ENCODE data around the gene ATXN7. TPM values are rescaled to one million over a fixed set of nuclear protein-coding genes. Genes with fewer than 3 reads are reported as not detected.

Gene ATXN7
- total RNA-seq, 4 donors from 2014 or later: 21.4 to 88.6 (median 36.1) TPM

- no peak overlapping the region for H3K4me3 ChIP-seq (ENCODE audit: low read depth, poor library complexity, severe bottlenecking)
- TF ChIP-seq CTCF (IDR thresholded peaks at IDR 0.05) (no peak), POLR2A (IDR thresholded peaks at IDR 0.05) (no peak)
- WGBS, 2 donors: 80 to 89% methylated on average over 9 of the region's 9 CpGs
- intact Hi-C loops (cut with DNase I; ENCODE audit: low total_unique reads): no loop called here
- no peak for DNase-seq (ENCODE audit: low spot score in 2 of 2)
Measured at GRCh38 chr3:64000453-64001055, 136.9 kb downstream of the ATXN7 start.

GRCh38 chr3:64002233-64002632, 138.6 kb downstream of the ATXN7 start:
- 90 to 96% methylated on average over 4 of the region's 4 CpGs for WGBS, 2 donors
- no peak overlapping the region for H3K4me3 ChIP-seq (ENCODE audit: low read depth, poor library complexity, severe bottlenecking)
- no peak for DNase-seq (ENCODE audit: low spot score in 2 of 2)
- intact Hi-C loops (cut with DNase I; ENCODE audit: low total_unique reads): no loop called here
- TF ChIP-seq POLR2A (IDR thresholded peaks at IDR 0.05): no peak

GRCh38 chr3:64003589-64003988, 139.9 kb downstream of the ATXN7 start:
- intact Hi-C loops (cut with DNase I; ENCODE audit: low total_unique reads): no loop called here
- TF ChIP-seq POLR2A (IDR thresholded peaks at IDR 0.05): no peak
- TF ChIP-seq CTCF (IDR thresholded peaks at IDR 0.05): no peak
- no peak overlapping the region for H3K4me3 ChIP-seq (ENCODE audit: low read depth, poor library complexity, severe bottlenecking)
- WGBS, 2 donors: 82% methylated on average over 2 of the region's 2 CpGs
- DNase-seq (ENCODE audit: low spot score in 2 of 2): no peak

GRCh38 chr3:64008017-64008416, 144.3 kb downstream of the ATXN7 start:
- DNase-seq (ENCODE audit: low spot score in 2 of 2): no peak
- H3K4me3 ChIP-seq (ENCODE audit: low read depth, poor library complexity, severe bottlenecking): no peak overlapping the region
- TF ChIP-seq CTCF (IDR thresholded peaks at IDR 0.05) (no peak), POLR2A (IDR thresholded peaks at IDR 0.05) (no peak)
- intact Hi-C loops (cut with DNase I; ENCODE audit: low total_unique reads): no loop called here
- WGBS, 2 donors: 73 to 76% methylated on average over 2 of the region's 2 CpGs

- WGBS, 2 donors: 53 to 59% methylated on average over 7 of the region's 7 CpGs
- TF ChIP-seq CTCF (IDR thresholded peaks at IDR 0.05) (no peak), POLR2A (IDR thresholded peaks at IDR 0.05) (no peak)
- no peak for DNase-seq (ENCODE audit: low spot score in 2 of 2)
- intact Hi-C loops (cut with DNase I; ENCODE audit: low total_unique reads): no loop called here
- no peak overlapping the region for H3K4me3 ChIP-seq (ENCODE audit: low read depth, poor library complexity, severe bottlenecking)
Measured at GRCh38 chr3:64008487-64009351, 145.1 kb downstream of the ATXN7 start.

- intact Hi-C loops (cut with DNase I; ENCODE audit: low total_unique reads): no loop called here
- H3K4me3 ChIP-seq (ENCODE audit: low read depth, poor library complexity, severe bottlenecking): no peak overlapping the region
- WGBS, 2 donors: 76 to 90% methylated on average over 7 of the region's 7 CpGs
- TF ChIP-seq POLR2A (IDR thresholded peaks at IDR 0.05): no peak
- no peak for TF ChIP-seq CTCF (IDR thresholded peaks at IDR 0.05)
- no peak for DNase-seq (ENCODE audit: low spot score in 2 of 2)
Measured at GRCh38 chr3:64009528-64009927, 145.9 kb downstream of the ATXN7 start.
